Measurements from ENCODE around the gene PAK1IP1.
A peak's percentile ranks its signal among the peaks of the same experiment; 100 is the strongest.

The PAK1IP1 gene

GRCh38 chr6:10676403-10676802 is 18.4 kb upstream of the PAK1IP1 start:
- Histone ChIP-seq H3K4me1 (ENCODE audit: control insufficient read depth in 2 of 2, insufficient read depth in 2 of 2, low read length in 2 of 2) (no peaks in the 10 kb centered on the region), H3K4me3 (ENCODE audit: low read length in 2 of 2) (no peak overlapping the region)

GRCh38 chr6:10678456-10678855 is 16.3 kb upstream of the PAK1IP1 start:
- Histone ChIP-seq H3K9ac (ENCODE audit: low read depth in 1 of 2, low read length in 2 of 2) (no peak overlapping the region), H3K36me3 (ENCODE audit: control insufficient read depth in 2 of 2, insufficient read depth in 2 of 2, low read length in 2 of 2) (no peaks in the 10 kb centered on the region), H3K4me1 (ENCODE audit: control insufficient read depth in 2 of 2, insufficient read depth in 2 of 2, low read length in 2 of 2) (no peaks in the 10 kb centered on the region), H3K27ac (ENCODE audit: low read depth in 2 of 2, low read length in 2 of 2) (no peak overlapping the region), H3K4me3 (ENCODE audit: low read length in 2 of 2) (no peak overlapping the region), H3K27me3 (ENCODE audit: control insufficient read depth in 2 of 2, insufficient read depth in 2 of 2, low read length in 2 of 2) (no peaks in the 10 kb centered on the region), H3K9me3 (ENCODE audit: control insufficient read depth in 2 of 2, low read length in 2 of 2) (no peaks in the 10 kb centered on the region)

More at GRCh38 chr6:10676403-10676802, 18.4 kb upstream of the PAK1IP1 start:
- no peak overlapping the region for H3K27ac ChIP-seq (ENCODE audit: low read depth in 2 of 2, low read length in 2 of 2)
- no peaks in the 10 kb centered on the region for H3K9me3 ChIP-seq (ENCODE audit: control insufficient read depth in 2 of 2, low read length in 2 of 2)
- no peaks in the 10 kb centered on the region for H3K36me3 ChIP-seq (ENCODE audit: control insufficient read depth in 2 of 2, insufficient read depth in 2 of 2, low read length in 2 of 2)
- H3K27me3 ChIP-seq (ENCODE audit: control insufficient read depth in 2 of 2, insufficient read depth in 2 of 2, low read length in 2 of 2) = no peaks in the 10 kb centered on the region
- no peak overlapping the region for H3K9ac ChIP-seq (ENCODE audit: low read depth in 1 of 2, low read length in 2 of 2)

GRCh38 chr6:10681795-10682194 is 13.0 kb upstream of the PAK1IP1 start:
- Histone ChIP-seq H3K9ac (ENCODE audit: low read depth in 1 of 2, low read length in 2 of 2) (no peak overlapping the region), H3K27me3 (ENCODE audit: control insufficient read depth in 2 of 2, insufficient read depth in 2 of 2, low read length in 2 of 2) (no peaks in the 10 kb centered on the region), H3K9me3 (ENCODE audit: control insufficient read depth in 2 of 2, low read length in 2 of 2) (no peaks in the 10 kb centered on the region), H3K4me3 (ENCODE audit: low read length in 2 of 2) (no peak overlapping the region), H3K36me3 (ENCODE audit: control insufficient read depth in 2 of 2, insufficient read depth in 2 of 2, low read length in 2 of 2) (no peaks in the 10 kb centered on the region), H3K27ac (ENCODE audit: low read depth in 2 of 2, low read length in 2 of 2) (no peak overlapping the region), H3K4me1 (ENCODE audit: control insufficient read depth in 2 of 2, insufficient read depth in 2 of 2, low read length in 2 of 2) (no peaks in the 10 kb centered on the region)

- Histone ChIP-seq H3K27me3 (ENCODE audit: control insufficient read depth in 2 of 2, insufficient read depth in 2 of 2, low read length in 2 of 2) (no peaks in the 10 kb centered on the region), H3K27ac (ENCODE audit: low read depth in 2 of 2, low read length in 2 of 2) (no peak overlapping the region), H3K36me3 (ENCODE audit: control insufficient read depth in 2 of 2, insufficient read depth in 2 of 2, low read length in 2 of 2) (no peaks in the 10 kb centered on the region), H3K4me1 (ENCODE audit: control insufficient read depth in 2 of 2, insufficient read depth in 2 of 2, low read length in 2 of 2) (no peaks in the 10 kb centered on the region), H3K4me3 (ENCODE audit: low read length in 2 of 2) (no peak overlapping the region), H3K9me3 (ENCODE audit: control insufficient read depth in 2 of 2, low read length in 2 of 2) (no peaks in the 10 kb centered on the region), H3K9ac (ENCODE audit: low read depth in 1 of 2, low read length in 2 of 2) (no peak overlapping the region)
Observed at GRCh38 chr6:10682355-10682988, 12.3 kb upstream of the PAK1IP1 start.

- H3K9me3 ChIP-seq (ENCODE audit: control insufficient read depth in 2 of 2, low read length in 2 of 2) = no peaks in the 10 kb centered on the region
- no peaks in the 10 kb centered on the region for H3K4me1 ChIP-seq (ENCODE audit: control insufficient read depth in 2 of 2, insufficient read depth in 2 of 2, low read length in 2 of 2)
- no peak overlapping the region for H3K27ac ChIP-seq (ENCODE audit: low read depth in 2 of 2, low read length in 2 of 2)
- no peak overlapping the region for H3K9ac ChIP-seq (ENCODE audit: low read depth in 1 of 2, low read length in 2 of 2)
- no peak overlapping the region for H3K4me3 ChIP-seq (ENCODE audit: low read length in 2 of 2)
- H3K27me3 ChIP-seq (ENCODE audit: control insufficient read depth in 2 of 2, insufficient read depth in 2 of 2, low read length in 2 of 2) = no peaks in the 10 kb centered on the region
- H3K36me3 ChIP-seq (ENCODE audit: control insufficient read depth in 2 of 2, insufficient read depth in 2 of 2, low read length in 2 of 2) = no peaks in the 10 kb centered on the region
Observed at GRCh38 chr6:10684618-10685017, 10.2 kb upstream of the PAK1IP1 start.

- no peaks in the 10 kb centered on the region for H3K9me3 ChIP-seq (ENCODE audit: control insufficient read depth in 2 of 2, low read length in 2 of 2)
- H3K9ac ChIP-seq (ENCODE audit: low read depth in 1 of 2, low read length in 2 of 2) = no peak overlapping the region
- H3K4me1 ChIP-seq (ENCODE audit: control insufficient read depth in 2 of 2, insufficient read depth in 2 of 2, low read length in 2 of 2) = no peaks in the 10 kb centered on the region
- no peak overlapping the region for H3K4me3 ChIP-seq (ENCODE audit: low read length in 2 of 2)
- H3K27ac ChIP-seq (ENCODE audit: low read depth in 2 of 2, low read length in 2 of 2) = no peak overlapping the region
- no peaks in the 10 kb centered on the region for H3K27me3 ChIP-seq (ENCODE audit: control insufficient read depth in 2 of 2, insufficient read depth in 2 of 2, low read length in 2 of 2)
- no peaks in the 10 kb centered on the region for H3K36me3 ChIP-seq (ENCODE audit: control insufficient read depth in 2 of 2, insufficient read depth in 2 of 2, low read length in 2 of 2)
Observed at GRCh38 chr6:10685092-10685915, 9.5 kb upstream of the PAK1IP1 start.

GRCh38 chr6:10686901-10687300 is 7.9 kb upstream of the PAK1IP1 start:
- H3K4me3 ChIP-seq (ENCODE audit: low read length in 2 of 2) = no peak overlapping the region
- no peaks in the 10 kb centered on the region for H3K4me1 ChIP-seq (ENCODE audit: control insufficient read depth in 2 of 2, insufficient read depth in 2 of 2, low read length in 2 of 2)
- no peaks in the 10 kb centered on the region for H3K36me3 ChIP-seq (ENCODE audit: control insufficient read depth in 2 of 2, insufficient read depth in 2 of 2, low read length in 2 of 2)
- no peak overlapping the region for H3K27ac ChIP-seq (ENCODE audit: low read depth in 2 of 2, low read length in 2 of 2)
- H3K27me3 ChIP-seq (ENCODE audit: control insufficient read depth in 2 of 2, insufficient read depth in 2 of 2, low read length in 2 of 2) = no peaks in the 10 kb centered on the region
- no peaks in the 10 kb centered on the region for H3K9me3 ChIP-seq (ENCODE audit: control insufficient read depth in 2 of 2, low read length in 2 of 2)
- H3K9ac ChIP-seq (ENCODE audit: low read depth in 1 of 2, low read length in 2 of 2) = no peak overlapping the region

- Histone ChIP-seq H3K36me3 (ENCODE audit: control insufficient read depth in 2 of 2, insufficient read depth in 2 of 2, low read length in 2 of 2) (no peaks in the 10 kb centered on the region), H3K9ac (ENCODE audit: low read depth in 1 of 2, low read length in 2 of 2) (no peak overlapping the region), H3K27ac (ENCODE audit: low read depth in 2 of 2, low read length in 2 of 2) (no peak overlapping the region), H3K4me3 (ENCODE audit: low read length in 2 of 2) (no peak overlapping the region), H3K9me3 (ENCODE audit: control insufficient read depth in 2 of 2, low read length in 2 of 2) (no peaks in the 10 kb centered on the region), H3K27me3 (ENCODE audit: control insufficient read depth in 2 of 2, insufficient read depth in 2 of 2, low read length in 2 of 2) (no peaks in the 10 kb centered on the region), H3K4me1 (ENCODE audit: control insufficient read depth in 2 of 2, insufficient read depth in 2 of 2, low read length in 2 of 2) (no peaks in the 10 kb centered on the region)
Observed at GRCh38 chr6:10687582-10687981, 7.2 kb upstream of the PAK1IP1 start.

GRCh38 chr6:10690651-10691445 is 3.9 kb upstream of the PAK1IP1 start:
- Histone ChIP-seq H3K36me3 (ENCODE audit: control insufficient read depth in 2 of 2, insufficient read depth in 2 of 2, low read length in 2 of 2) (no peaks in the 10 kb centered on the region), H3K9me3 (ENCODE audit: control insufficient read depth in 2 of 2, low read length in 2 of 2) (no peaks in the 10 kb centered on the region), H3K4me1 (ENCODE audit: control insufficient read depth in 2 of 2, insufficient read depth in 2 of 2, low read length in 2 of 2) (peaks cover 6 to 9% of the 10 kb centered on the region in 2 donors), H3K9ac (ENCODE audit: low read depth in 1 of 2, low read length in 2 of 2) (no peak overlapping the region), H3K27me3 (ENCODE audit: control insufficient read depth in 2 of 2, insufficient read depth in 2 of 2, low read length in 2 of 2) (no peaks in the 10 kb centered on the region), H3K4me3 (ENCODE audit: low read length in 2 of 2) (no peak overlapping the region), H3K27ac (ENCODE audit: low read depth in 2 of 2, low read length in 2 of 2) (no peak overlapping the region)

- peaks cover 2 to 3% of the 10 kb centered on the region in 2 donors for H3K36me3 ChIP-seq (ENCODE audit: control insufficient read depth in 2 of 2, insufficient read depth in 2 of 2, low read length in 2 of 2)
- peak overlapping the region; percentile 94 to 100 for H3K4me3 ChIP-seq (ENCODE audit: low read length in 2 of 2)
- H3K9me3 ChIP-seq (ENCODE audit: control insufficient read depth in 2 of 2, low read length in 2 of 2) = no peaks in the 10 kb centered on the region
- H3K4me1 ChIP-seq (ENCODE audit: control insufficient read depth in 2 of 2, insufficient read depth in 2 of 2, low read length in 2 of 2) = peaks cover 12 to 13% of the 10 kb centered on the region in 2 donors
- H3K27me3 ChIP-seq (ENCODE audit: control insufficient read depth in 2 of 2, insufficient read depth in 2 of 2, low read length in 2 of 2) = no peaks in the 10 kb centered on the region
- no peak overlapping the region for H3K9ac ChIP-seq (ENCODE audit: low read depth in 1 of 2, low read length in 2 of 2)
- no peak overlapping the region for H3K27ac ChIP-seq (ENCODE audit: low read depth in 2 of 2, low read length in 2 of 2)
Observed at GRCh38 chr6:10692965-10693538, 1.7 kb upstream of the PAK1IP1 start.

Data from mucosa of rectum (tissue), 2 donors.